ENCODE data around the gene MYH9. TPM values are rescaled to one million over a fixed set of nuclear protein-coding genes. Genes with fewer than 3 reads are reported as not detected.
A peak's percentile ranks its signal among the peaks of the same experiment; 100 is the strongest.

MYH9 gene
- total RNA-seq, 1 donor from 2014 or later: 378 TPM

- peaks cover 89% of the 10 kb centered on the region for H3K36me3 ChIP-seq (ENCODE audit: control insufficient read depth, insufficient read depth, low read length)
- DNase-seq (ENCODE audit: low read depth): no peak
- H3K27me3 ChIP-seq (ENCODE audit: control insufficient read depth, insufficient read depth, low read length): no peaks in the 10 kb centered on the region
- no peak for FAIRE-seq
- no peak overlapping the region for H3K4me3 ChIP-seq (ENCODE audit: low read depth, low read length)
- TF ChIP-seq CTCF (IDR thresholded peaks at IDR 0.05; ENCODE audit: insufficient read depth, low read length, severe bottlenecking): no peak
Measured at GRCh38 chr22:36296690-36297089, 91.1 kb downstream of the MYH9 start.

- no peak overlapping the region for H3K4me3 ChIP-seq (ENCODE audit: low read depth, low read length)
- no peaks in the 10 kb centered on the region for H3K27me3 ChIP-seq (ENCODE audit: control insufficient read depth, insufficient read depth, low read length)
- peaks cover 78% of the 10 kb centered on the region for H3K36me3 ChIP-seq (ENCODE audit: control insufficient read depth, insufficient read depth, low read length)
- no peak for TF ChIP-seq CTCF (IDR thresholded peaks at IDR 0.05; ENCODE audit: insufficient read depth, low read length, severe bottlenecking)
- no peak for DNase-seq (ENCODE audit: low read depth)
- FAIRE-seq: no peak
Measured at GRCh38 chr22:36295247-36295646, 92.5 kb downstream of the MYH9 start.

- FAIRE-seq (no peak), DNase-seq (ENCODE audit: low read depth) (no peak)
- Histone ChIP-seq H3K36me3 (ENCODE audit: control insufficient read depth, insufficient read depth, low read length) (peaks cover 75% of the 10 kb centered on the region), H3K4me3 (ENCODE audit: low read depth, low read length) (no peak overlapping the region), H3K27me3 (ENCODE audit: control insufficient read depth, insufficient read depth, low read length) (no peaks in the 10 kb centered on the region)
- TF ChIP-seq CTCF (IDR thresholded peaks at IDR 0.05; ENCODE audit: insufficient read depth, low read length, severe bottlenecking): no peak
Measured at GRCh38 chr22:36294801-36295200, 93.0 kb downstream of the MYH9 start.

- H3K27me3 ChIP-seq (ENCODE audit: control insufficient read depth, insufficient read depth, low read length): no peaks in the 10 kb centered on the region
- DNase-seq (ENCODE audit: low read depth) (no peak), FAIRE-seq (no peak)
- peaks cover 74% of the 10 kb centered on the region for H3K36me3 ChIP-seq (ENCODE audit: control insufficient read depth, insufficient read depth, low read length)
- no peak overlapping the region for H3K4me3 ChIP-seq (ENCODE audit: low read depth, low read length)
- no peak for TF ChIP-seq CTCF (IDR thresholded peaks at IDR 0.05; ENCODE audit: insufficient read depth, low read length, severe bottlenecking)
Measured at GRCh38 chr22:36294293-36294620, 93.5 kb downstream of the MYH9 start.

GRCh38 chr22:36293606-36294292 lies 94.0 kb downstream of the MYH9 start:
- Histone ChIP-seq H3K36me3 (ENCODE audit: control insufficient read depth, insufficient read depth, low read length) (peaks cover 73% of the 10 kb centered on the region), H3K27me3 (ENCODE audit: control insufficient read depth, insufficient read depth, low read length) (no peaks in the 10 kb centered on the region), H3K4me3 (ENCODE audit: low read depth, low read length) (no peak overlapping the region)
- FAIRE-seq (peak; percentile 75), DNase-seq (ENCODE audit: low read depth) (no peak)
- no peak for TF ChIP-seq CTCF (IDR thresholded peaks at IDR 0.05; ENCODE audit: insufficient read depth, low read length, severe bottlenecking)

All from bronchial epithelial cell (primary cell).